ENCODE measurements around the gene HSPA12A.

The HSPA12A gene

DNA sequence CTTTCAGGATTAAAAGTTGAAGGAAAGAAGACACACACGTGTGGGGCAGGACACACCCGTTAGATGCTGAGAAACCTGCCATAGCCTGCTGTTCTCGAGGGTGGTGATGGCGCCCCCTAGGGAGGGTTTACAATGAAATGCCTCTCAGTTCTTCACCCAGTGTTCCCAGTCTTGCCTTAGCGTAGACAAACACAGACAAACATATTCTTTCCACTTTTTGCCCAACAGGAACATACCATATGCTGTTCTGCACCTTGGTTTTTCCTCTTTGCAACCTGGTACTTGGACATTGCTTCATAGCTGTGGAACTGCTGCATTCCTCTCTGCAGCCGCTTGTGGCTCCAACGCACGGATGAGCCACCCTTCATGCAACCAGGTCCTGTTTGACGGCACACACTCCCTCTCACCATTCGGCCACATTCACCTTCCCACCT is 23.3 kb upstream of the HSPA12A start:
- DNase-seq (ENCODE audit: insufficient read length, low spot score) (no peak), FAIRE-seq (no peak)
- TF ChIP-seq POLR2AphosphoS5 (IDR thresholded peaks at IDR 0.05; ENCODE audit: low read depth, low read length): no peak
- no peak for TF ChIP-seq POLR2A (IDR thresholded peaks at IDR 0.05; ENCODE audit: low read depth, low read length)
- no peak for TF ChIP-seq SPI1 (IDR thresholded peaks at IDR 0.05; ENCODE audit: low read depth, low read length)
- TF ChIP-seq TAF1 (IDR thresholded peaks at IDR 0.05; ENCODE audit: low read depth, low read length): no peak
- no peak for TF ChIP-seq POU2F2 (IDR thresholded peaks at IDR 0.05; ENCODE audit: low read depth, low read length)

DNA sequence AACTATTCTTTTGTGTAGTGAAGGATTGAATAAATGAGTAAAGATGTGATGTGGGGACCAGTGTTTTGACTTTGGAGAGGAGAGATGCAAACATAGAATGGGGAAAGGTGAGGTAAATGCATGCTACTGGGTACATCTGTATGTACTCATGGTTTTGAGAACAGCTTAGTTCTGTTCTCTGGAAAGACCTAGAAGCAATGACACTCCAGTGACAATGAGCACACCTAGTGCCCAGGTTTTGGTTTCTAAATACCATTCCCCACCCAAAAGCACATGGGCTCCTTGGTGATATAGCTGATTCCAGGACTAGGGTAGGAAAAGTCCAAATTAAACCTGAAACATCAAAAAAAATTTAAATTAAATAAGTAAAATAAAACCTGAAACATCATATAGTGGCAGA is 22.6 kb upstream of the HSPA12A start:
- no peak for TF ChIP-seq POLR2A (IDR thresholded peaks at IDR 0.05; ENCODE audit: low read depth, low read length)
- TF ChIP-seq POLR2AphosphoS5 (IDR thresholded peaks at IDR 0.05; ENCODE audit: low read depth, low read length): no peak
- no peak for TF ChIP-seq POU2F2 (IDR thresholded peaks at IDR 0.05; ENCODE audit: low read depth, low read length)
- TF ChIP-seq PAX5 (IDR thresholded peaks at IDR 0.05; ENCODE audit: insufficient read depth, low read length, severe bottlenecking): no peak
- TF ChIP-seq TAF1 (IDR thresholded peaks at IDR 0.05; ENCODE audit: low read depth, low read length): no peak
- no peak for TF ChIP-seq SPI1 (IDR thresholded peaks at IDR 0.05; ENCODE audit: low read depth, low read length)

DNA sequence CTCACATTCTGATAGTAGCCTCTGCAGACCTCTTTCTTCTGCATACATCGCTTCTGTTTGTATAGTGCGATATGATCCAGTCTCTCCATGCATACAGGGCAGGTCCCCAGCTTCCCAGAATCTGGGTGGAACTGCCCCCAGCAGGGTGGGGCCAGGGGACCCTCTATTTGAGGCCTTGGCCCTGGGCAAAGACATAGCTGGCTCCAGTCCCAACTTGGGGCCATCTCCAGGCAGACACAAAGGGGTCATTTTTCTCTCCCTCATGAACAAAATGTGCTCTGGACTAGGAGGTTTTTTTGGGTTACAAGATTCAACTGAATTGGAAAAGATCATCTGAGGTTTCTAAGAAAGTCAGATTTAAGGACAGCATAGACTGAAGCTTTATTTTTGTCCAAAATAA is 21.1 kb upstream of the HSPA12A start:
- no peak for TF ChIP-seq POLR2AphosphoS5 (IDR thresholded peaks at IDR 0.05; ENCODE audit: low read depth, low read length)
- TF ChIP-seq SPI1 (IDR thresholded peaks at IDR 0.05; ENCODE audit: low read depth, low read length): no peak
- no peak for TF ChIP-seq TAF1 (IDR thresholded peaks at IDR 0.05; ENCODE audit: low read depth, low read length)
- FAIRE-seq: no peak
- DNase-seq (ENCODE audit: insufficient read length, low spot score): no peak

More for the DNA sequence above, 22.6 kb upstream of the HSPA12A start:
- DNase-seq (ENCODE audit: insufficient read length, low spot score) (no peak), FAIRE-seq (no peak)

DNA sequence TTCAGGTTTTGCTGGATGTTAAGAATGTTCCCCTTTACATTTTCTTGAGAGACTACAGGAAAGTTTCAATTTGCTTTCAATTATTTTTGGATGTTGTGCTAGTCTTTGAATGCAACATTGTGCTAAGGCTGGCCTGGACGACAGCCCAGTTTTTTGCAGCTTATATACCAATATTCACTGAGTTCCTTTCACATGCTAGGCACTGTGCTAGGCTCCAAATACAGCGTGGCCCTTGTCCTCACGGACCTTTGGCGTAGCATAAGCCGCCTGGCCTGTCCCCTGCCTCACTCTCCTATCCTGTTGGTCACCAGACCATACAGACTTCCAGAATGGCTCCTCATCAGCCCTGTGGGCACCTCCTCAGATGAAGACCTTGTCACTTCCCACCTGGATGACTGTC is 19.5 kb upstream of the HSPA12A start:
- FAIRE-seq: no peak
- no peak for TF ChIP-seq TAF1 (IDR thresholded peaks at IDR 0.05; ENCODE audit: low read depth, low read length)
- DNase-seq (ENCODE audit: insufficient read length, low spot score): no peak

DNA sequence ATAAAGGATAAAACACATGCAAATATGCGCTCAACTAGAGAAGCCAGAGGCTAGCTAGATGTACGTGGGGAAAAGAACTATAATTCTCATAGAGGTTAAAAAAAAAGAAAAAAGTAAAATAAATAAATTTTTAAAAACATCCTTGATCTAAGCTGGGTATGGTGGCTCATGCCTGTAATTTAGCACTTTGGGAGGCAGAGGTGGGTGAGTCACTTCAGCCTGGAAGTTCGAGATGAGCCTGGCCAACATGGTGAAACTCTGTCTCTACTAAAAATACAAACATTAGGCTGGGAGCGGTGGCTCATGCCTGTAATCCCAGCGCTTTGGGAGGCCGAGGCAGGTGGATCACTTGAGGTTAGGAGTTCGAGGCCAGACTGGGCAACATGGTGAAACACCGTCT is 18.6 kb upstream of the HSPA12A start:
- TF ChIP-seq POLR2A (IDR thresholded peaks at IDR 0.05; ENCODE audit: low read depth, low read length) (no peak), PAX5 (IDR thresholded peaks at IDR 0.05; ENCODE audit: insufficient read depth, low read length, severe bottlenecking) (no peak), TAF1 (IDR thresholded peaks at IDR 0.05; ENCODE audit: low read depth, low read length) (no peak), POU2F2 (IDR thresholded peaks at IDR 0.05; ENCODE audit: low read depth, low read length) (no peak), SPI1 (IDR thresholded peaks at IDR 0.05; ENCODE audit: low read depth, low read length) (no peak), POLR2AphosphoS5 (IDR thresholded peaks at IDR 0.05; ENCODE audit: low read depth, low read length) (no peak)
- no peak for FAIRE-seq
- DNase-seq (ENCODE audit: insufficient read length, low spot score): no peak

GRCh38 chr10:116757246-116757645 is 14.9 kb upstream of the HSPA12A start:
- DNase-seq (ENCODE audit: insufficient read length, low spot score) (no peak), FAIRE-seq (no peak)
- TF ChIP-seq POLR2A (IDR thresholded peaks at IDR 0.05; ENCODE audit: low read depth, low read length): no peak
- no peak for TF ChIP-seq POLR2AphosphoS5 (IDR thresholded peaks at IDR 0.05; ENCODE audit: low read depth, low read length)
- TF ChIP-seq POU2F2 (IDR thresholded peaks at IDR 0.05; ENCODE audit: low read depth, low read length): no peak

GRCh38 chr10:116756277-116756676 is 13.9 kb upstream of the HSPA12A start:
- TF ChIP-seq POU2F2 (IDR thresholded peaks at IDR 0.05; ENCODE audit: low read depth, low read length) (no peak), POLR2AphosphoS5 (IDR thresholded peaks at IDR 0.05; ENCODE audit: low read depth, low read length) (no peak), POLR2A (IDR thresholded peaks at IDR 0.05; ENCODE audit: low read depth, low read length) (no peak), PAX5 (IDR thresholded peaks at IDR 0.05; ENCODE audit: insufficient read depth, low read length, severe bottlenecking) (no peak), SPI1 (IDR thresholded peaks at IDR 0.05; ENCODE audit: low read depth, low read length) (no peak), TAF1 (IDR thresholded peaks at IDR 0.05; ENCODE audit: low read depth, low read length) (no peak)
- DNase-seq (ENCODE audit: insufficient read length, low spot score) (no peak), FAIRE-seq (no peak)

GRCh38 chr10:116753759-116754158 is 11.4 kb upstream of the HSPA12A start:
- TF ChIP-seq TAF1 (IDR thresholded peaks at IDR 0.05; ENCODE audit: low read depth, low read length) (no peak), POLR2A (IDR thresholded peaks at IDR 0.05; ENCODE audit: low read depth, low read length) (no peak), POU2F2 (IDR thresholded peaks at IDR 0.05; ENCODE audit: low read depth, low read length) (no peak), SPI1 (IDR thresholded peaks at IDR 0.05; ENCODE audit: low read depth, low read length) (no peak), POLR2AphosphoS5 (IDR thresholded peaks at IDR 0.05; ENCODE audit: low read depth, low read length) (no peak), PAX5 (IDR thresholded peaks at IDR 0.05; ENCODE audit: insufficient read depth, low read length, severe bottlenecking) (no peak)
- no peak for DNase-seq (ENCODE audit: insufficient read length, low spot score)
- FAIRE-seq: no peak

GRCh38 chr10:116752969-116753665 is 10.8 kb upstream of the HSPA12A start:
- DNase-seq (ENCODE audit: insufficient read length, low spot score): no peak
- TF ChIP-seq PAX5 (IDR thresholded peaks at IDR 0.05; ENCODE audit: insufficient read depth, low read length, severe bottlenecking) (no peak), POU2F2 (IDR thresholded peaks at IDR 0.05; ENCODE audit: low read depth, low read length) (no peak), TAF1 (IDR thresholded peaks at IDR 0.05; ENCODE audit: low read depth, low read length) (no peak), SPI1 (IDR thresholded peaks at IDR 0.05; ENCODE audit: low read depth, low read length) (no peak), POLR2A (IDR thresholded peaks at IDR 0.05; ENCODE audit: low read depth, low read length) (no peak), POLR2AphosphoS5 (IDR thresholded peaks at IDR 0.05; ENCODE audit: low read depth, low read length) (no peak)
- FAIRE-seq: no peak

DNA sequence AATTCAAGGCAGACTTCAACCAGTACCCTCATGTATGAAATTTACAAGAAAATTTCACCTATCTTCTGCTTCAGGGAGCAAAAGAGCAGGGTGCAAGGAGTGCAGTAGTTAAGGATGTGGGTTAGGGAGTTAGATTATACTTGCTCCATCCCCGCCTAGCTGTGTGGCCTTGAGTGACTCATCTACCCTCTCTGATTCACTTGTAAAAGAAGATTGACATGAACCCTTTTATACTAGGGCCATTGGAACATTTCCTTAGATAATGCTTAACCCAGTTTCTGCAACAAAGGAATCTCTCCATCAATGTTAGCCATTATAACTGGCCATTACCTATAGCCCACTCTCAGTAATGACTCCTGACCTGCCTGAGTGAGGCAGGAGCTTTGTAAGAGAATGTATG is 10.2 kb upstream of the HSPA12A start:
- no peak for FAIRE-seq
- TF ChIP-seq POU2F2 (IDR thresholded peaks at IDR 0.05; ENCODE audit: low read depth, low read length) (no peak), PAX5 (IDR thresholded peaks at IDR 0.05; ENCODE audit: insufficient read depth, low read length, severe bottlenecking) (no peak), SPI1 (IDR thresholded peaks at IDR 0.05; ENCODE audit: low read depth, low read length) (no peak), POLR2AphosphoS5 (IDR thresholded peaks at IDR 0.05; ENCODE audit: low read depth, low read length) (no peak), POLR2A (IDR thresholded peaks at IDR 0.05; ENCODE audit: low read depth, low read length) (no peak), TAF1 (IDR thresholded peaks at IDR 0.05; ENCODE audit: low read depth, low read length) (no peak)
- DNase-seq (ENCODE audit: insufficient read length, low spot score): no peak
